HepG2 (cell line): ENCODE data around the gene NEIL1. TPM values are rescaled to one million over a fixed set of nuclear protein-coding genes. Genes with fewer than 3 reads are reported as not detected.

Experiments used
- FOXM1 ChIP-seq: sonication (generic); formaldehyde crosslinking; IDR thresholded peaks from 2 replicates; pipeline ENCODE4 v1.5.0; 2020; ENCODE audit warnings: missing genetic modification reagents
- IKZF1 ChIP-seq: fragments of 450-650 bp; IDR thresholded peaks from 2 replicates; pipeline ENCODE4 v1.7.1; 2016
- JARID2 ChIP-seq: sonication (generic); formaldehyde crosslinking; IDR thresholded peaks from 2 replicates; pipeline ENCODE4 v1.8.1; 2023; ENCODE audit warnings: missing genetic modification reagents, inconsistent platforms; ENCODE audit not compliant: insufficient replicate concordance
- KLF13 ChIP-seq: sonication (generic); formaldehyde crosslinking; IDR thresholded peaks from 2 replicates; pipeline ENCODE4 v1.4.0; 2020; ENCODE audit warnings: mild to moderate bottlenecking, missing genetic modification reagents
- MTF1 ChIP-seq: sonication (generic); formaldehyde crosslinking; IDR thresholded peaks from 2 replicates; pipeline ENCODE4 v1.5.0; 2020; ENCODE audit warnings: missing genetic modification reagents
- MYNN ChIP-seq: sonication (generic); formaldehyde crosslinking; IDR thresholded peaks from 2 replicates; pipeline ENCODE4 v1.4.0; 2020; ENCODE audit warnings: mild to moderate bottlenecking, low read depth, missing genetic modification reagents
- PBX3 ChIP-seq: sonication (generic); formaldehyde crosslinking; IDR thresholded peaks from 2 replicates; pipeline ENCODE4 v1.8.1; 2023; ENCODE audit warnings: missing genetic modification reagents, inconsistent platforms, borderline replicate concordance
- SCMH1 ChIP-seq: sonication (generic); formaldehyde crosslinking; IDR thresholded peaks from 2 replicates; pipeline ENCODE4 v1.9.0; 2021; ENCODE audit warnings: missing genetic modification reagents, mild to moderate bottlenecking, borderline replicate concordance
- SOX5 ChIP-seq: IDR thresholded peaks from 2 replicates; pipeline ENCODE4 v1.6.1; 2016; ENCODE audit warnings: borderline replicate concordance
- STAG1 ChIP-seq: sonication (generic); formaldehyde crosslinking; IDR thresholded peaks from 2 replicates; pipeline ENCODE4 v1.4.0; 2020; ENCODE audit warnings: missing genetic modification reagents
- STAT6 ChIP-seq: sonication (generic); formaldehyde crosslinking; IDR thresholded peaks from 2 replicates; pipeline ENCODE4 v1.4.0; 2020; ENCODE audit warnings: missing genetic modification reagents, mild to moderate bottlenecking, borderline replicate concordance
- TBL1XR1 ChIP-seq: fragments of 150-350 bp; IDR thresholded peaks from 2 replicates; pipeline ENCODE4 v1.6.1; 2014; ENCODE audit warnings: borderline replicate concordance, low read length; ENCODE audit not compliant: partially characterized antibody
- ZBTB38 ChIP-seq: sonication (generic); formaldehyde crosslinking; IDR thresholded peaks from 2 replicates; pipeline ENCODE4 v1.5.1; 2020; ENCODE audit warnings: mild to moderate bottlenecking, missing genetic modification reagents
- ZC3H13 ChIP-seq: sonication (generic); formaldehyde crosslinking; IDR thresholded peaks from 2 replicates; pipeline ENCODE4 v1.8.1; 2023; ENCODE audit warnings: mild to moderate bottlenecking, missing genetic modification reagents, moderate library complexity
- ZFP36L2 ChIP-seq: sonication (generic); formaldehyde crosslinking; IDR thresholded peaks from 2 replicates; pipeline ENCODE4 v1.4.0; 2020; ENCODE audit warnings: missing genetic modification reagents
- ZMYM2 ChIP-seq: sonication (generic); formaldehyde crosslinking; IDR thresholded peaks from 2 replicates; pipeline ENCODE4 v1.8.0; 2022; ENCODE audit warnings: mild to moderate bottlenecking, missing genetic modification reagents
- ZNF180 ChIP-seq: sonication (generic); formaldehyde crosslinking; IDR thresholded peaks from 2 replicates; pipeline ENCODE4 v1.4.0; 2020; ENCODE audit warnings: low read depth, missing genetic modification reagents, borderline replicate concordance
- ZNF225 ChIP-seq: sonication (generic); formaldehyde crosslinking; IDR thresholded peaks from 2 replicates; pipeline ENCODE4 v1.4.0; 2020; ENCODE audit warnings: mild to moderate bottlenecking, missing genetic modification reagents
- ZNF44 ChIP-seq: sonication (generic); formaldehyde crosslinking; IDR thresholded peaks from 2 replicates; pipeline ENCODE4 v1.5.1; 2020; ENCODE audit warnings: mild to moderate bottlenecking, missing genetic modification reagents
- ZNF557 ChIP-seq: sonication (generic); formaldehyde crosslinking; IDR thresholded peaks from 2 replicates; pipeline ENCODE4 v1.4.0; 2020; ENCODE audit warnings: missing genetic modification reagents
- ZNF619 ChIP-seq: sonication (generic); formaldehyde crosslinking; IDR thresholded peaks from 2 replicates; pipeline ENCODE4 v1.4.0; 2020; ENCODE audit warnings: mild to moderate bottlenecking, missing genetic modification reagents
- ZNF747 ChIP-seq: sonication (generic); formaldehyde crosslinking; IDR thresholded peaks from 2 replicates; pipeline ENCODE4 v1.8.1; 2023; ENCODE audit warnings: missing genetic modification reagents, mild to moderate bottlenecking, borderline replicate concordance
- ZNF775 ChIP-seq: sonication (generic); formaldehyde crosslinking; IDR thresholded peaks from 2 replicates; pipeline ENCODE4 v1.4.0; 2020; ENCODE audit warnings: missing genetic modification reagents, mild to moderate bottlenecking, moderate library complexity, borderline replicate concordance
- polyA plus RNA-seq, 8 experiments: library from polyadenylated mRNA; depleted of rRNA in 3 of 8; stranded (reverse) in 7 of 8; unstranded in 1 of 8; fragments of >200 nt; fragmentation: Illumina TruSeq in 4 of 8; extraction: Trizol in 4 of 8; gene quantifications; 2 replicates each; pipeline versions ENCODE4 v1.2.1 to v1.2.3, GENCODE V29; 2011 to 2016; ENCODE audit warnings: low read depth in 4 of 8, missing spikeins in 1 of 8, mixed read lengths in 1 of 8; ENCODE audit not compliant: insufficient read depth in 1 of 8
- total RNA-seq, 5 experiments: library from RNA; depleted of rRNA; stranded (reverse); fragments of >200 nt; fragmentation: Illumina TruSeq; extraction: Trizol; gene quantifications; 2 replicates each; pipeline ENCODE4 v1.2.3, GENCODE V29; 2016; ENCODE audit warnings: low read depth in 1 of 5
- TF ChIP-seq, protein P1 (sequence below): sonication (generic); formaldehyde crosslinking; conservative IDR thresholded peaks from 2 replicates; pipeline ENCODE4 v1.8.0; 2022; ENCODE audit warnings: missing genetic modification reagents

NEIL1 gene
- total and polyA plus RNA-seq, 2 of the 13 experiments (the other 11 are each of a cell fraction or from before 2014, with no cell fraction given) = 10.4 to 15.5 TPM

GRCh38 chr15:75335705-75336355 lies 11.0 kb upstream of the NEIL1 start, which contains the start of gene COMMD4 (continued):
- TF ChIP-seq JARID2 (CRISPR knock-in tag) (no peak), FOXM1 (CRISPR knock-in tag) (no peak), ZNF225 (CRISPR knock-in tag) (peak; percentile 54; the same call in 1 of the 2 replicates), PBX3 (no peak), STAT6 (no peak), KLF13 (0 out of 2 replicates have a peak, but pooled peaks have one; percentile 53), IKZF1 (no peak), MTF1 (CRISPR knock-in tag) (0 out of 2 replicates have a peak, but pooled peaks have one; percentile 26), ZC3H13 (no peak), ZNF44 (peak; percentile 41; the same call in 1 of the 2 replicates), ZFP36L2 (CRISPR knock-in tag) (no peak), STAG1 (CRISPR knock-in tag) (no peak), ZMYM2 (CRISPR knock-in tag) (no peak), ZNF557 (CRISPR knock-in tag) (no peak), ZNF619 (peak; percentile 86; the same call in 1 of the 2 replicates), ZNF775 (CRISPR knock-in tag) (no peak), ZBTB38 (CRISPR knock-in tag) (peak; percentile 41), ZNF747 (peak; percentile 15; the same call in 1 of the 2 replicates), TBL1XR1 (peak; percentile 76), MYNN (CRISPR knock-in tag) (no peak), SCMH1 (CRISPR knock-in tag) (no peak), ZNF180 (no peak), SOX5 (peak; percentile 65; the same call in 1 of the 2 replicates)
- TF ChIP-seq, protein P1, sequence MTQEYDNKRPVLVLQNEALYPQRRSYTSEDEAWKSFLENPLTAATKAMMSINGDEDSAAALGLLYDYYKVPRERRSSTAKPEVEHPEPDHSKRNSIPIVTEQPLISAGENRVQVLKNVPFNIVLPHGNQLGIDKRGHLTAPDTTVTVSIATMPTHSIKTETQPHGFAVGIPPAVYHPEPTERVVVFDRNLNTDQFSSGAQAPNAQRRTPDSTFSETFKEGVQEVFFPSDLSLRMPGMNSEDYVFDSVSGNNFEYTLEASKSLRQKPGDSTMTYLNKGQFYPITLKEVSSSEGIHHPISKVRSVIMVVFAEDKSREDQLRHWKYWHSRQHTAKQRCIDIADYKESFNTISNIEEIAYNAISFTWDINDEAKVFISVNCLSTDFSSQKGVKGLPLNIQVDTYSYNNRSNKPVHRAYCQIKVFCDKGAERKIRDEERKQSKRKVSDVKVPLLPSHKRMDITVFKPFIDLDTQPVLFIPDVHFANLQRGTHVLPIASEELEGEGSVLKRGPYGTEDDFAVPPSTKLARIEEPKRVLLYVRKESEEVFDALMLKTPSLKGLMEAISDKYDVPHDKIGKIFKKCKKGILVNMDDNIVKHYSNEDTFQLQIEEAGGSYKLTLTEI (CRISPR knock-in tag) = no peak
